A172 (cell line): ENCODE data around the gene KRT12. TPM values are rescaled to one million over a fixed set of nuclear protein-coding genes. Genes with fewer than 3 reads are reported as not detected.

Source experiments
- DNase-seq: peaks from one replicate; pipeline ENCODE4 v3.0.0-alpha.2; 2015; ENCODE audit warnings: low spot score
- total RNA-seq: library from RNA; depleted of rRNA; stranded (reverse); fragments of >200 nt; shearing (Covaris generic); gene quantifications from 2 replicates; pipeline ENCODE4 v1.2.3, GENCODE V29; 2014; rRNA removed

KRT12 gene
- total RNA-seq: not detected in 2 replicates

DNA sequence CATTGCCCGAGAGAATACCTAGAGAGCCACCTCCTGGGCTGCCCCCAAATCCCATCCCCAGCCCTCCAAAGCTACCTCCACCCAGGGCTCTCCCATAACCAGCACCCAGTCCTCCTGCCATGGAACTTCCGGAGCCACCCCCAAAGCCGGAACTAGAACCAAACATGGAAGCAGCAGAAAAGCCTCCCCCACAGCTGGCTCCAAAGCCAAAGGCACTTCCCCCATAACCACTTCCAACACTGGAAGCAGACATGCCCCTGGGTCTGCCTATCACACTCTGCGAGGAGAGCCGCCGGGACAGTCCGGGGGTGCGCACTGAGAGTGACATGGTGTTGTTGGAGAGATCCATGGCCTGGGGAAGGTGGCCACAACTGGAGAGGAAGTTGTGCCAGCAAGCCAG lies at the start of gene KRT12:
TSS of gene KRT12 (minus strand) at position 386 of the 400 bp plus-strand sequence. CDS start at position 349, 37 bp downstream.
- no peak for DNase-seq

DNA sequence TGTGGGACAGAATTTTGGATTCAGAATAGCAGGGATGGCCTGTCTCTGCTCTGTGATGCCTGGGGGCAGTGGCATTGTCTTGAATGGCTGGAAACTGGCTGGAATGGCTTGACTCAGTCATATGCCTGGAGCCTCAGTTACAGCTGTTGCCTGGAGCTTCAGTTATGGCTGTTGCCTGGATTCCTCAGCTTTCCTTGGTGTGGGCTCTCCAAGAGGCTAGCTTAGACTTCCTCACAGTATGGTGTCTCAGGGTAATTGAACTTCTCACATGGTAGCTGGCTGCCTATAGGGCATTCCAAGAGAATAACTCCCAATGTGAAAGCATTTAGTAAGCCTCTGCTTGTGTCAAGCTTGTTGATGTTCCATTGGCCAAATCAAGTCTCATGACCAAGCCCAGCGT lies 49.3 kb upstream of the KRT12 start:
- no peak for DNase-seq

DNA sequence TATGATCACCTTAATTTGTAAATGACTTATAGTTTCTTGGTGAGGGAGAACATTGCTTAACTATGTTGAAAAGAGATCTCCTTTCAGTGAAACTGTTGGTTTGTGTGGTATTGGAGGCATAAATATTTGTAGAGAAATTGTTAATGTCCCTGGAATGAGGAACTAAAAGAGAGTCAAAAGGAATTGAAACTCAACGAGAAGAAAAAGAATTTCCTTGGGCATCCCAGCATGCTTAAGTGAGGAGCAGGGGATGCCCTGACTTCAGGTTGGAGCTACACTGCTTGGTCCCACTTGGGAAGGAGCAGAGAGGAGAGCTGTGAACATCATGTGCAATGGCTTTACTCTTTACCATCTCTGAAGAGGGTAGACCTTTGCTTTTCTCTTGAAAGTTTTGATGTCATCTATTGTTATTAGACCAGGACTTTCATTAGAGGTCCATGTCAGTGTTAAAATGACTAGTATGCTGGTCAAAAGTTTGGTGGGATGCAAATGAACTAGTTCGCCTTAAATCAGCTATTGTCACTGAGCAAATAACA lies 48.8 kb upstream of the KRT12 start:
- no peak for DNase-seq

DNA sequence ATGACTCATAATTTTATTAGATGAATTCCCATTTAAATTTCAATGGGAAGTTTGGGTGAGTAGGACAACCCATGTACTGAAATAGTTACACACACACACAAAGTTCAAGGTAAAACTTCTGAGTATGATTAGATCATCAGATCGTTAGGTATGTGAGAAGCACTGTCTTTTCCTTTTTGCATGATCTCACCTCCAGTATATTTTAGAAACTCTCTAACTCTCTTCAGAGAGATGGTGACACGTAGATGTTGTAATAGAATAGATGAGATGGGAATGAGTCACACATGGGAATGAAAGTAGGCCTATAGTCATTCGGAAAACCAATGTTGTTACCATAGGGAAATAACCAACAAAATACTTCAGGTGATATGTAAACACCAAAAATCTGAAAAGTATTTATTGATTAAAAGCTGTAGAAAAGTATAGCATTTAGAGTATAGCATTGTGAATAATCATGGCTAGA lies 48.2 kb upstream of the KRT12 start:
- peak; percentile 94 for DNase-seq

DNA sequence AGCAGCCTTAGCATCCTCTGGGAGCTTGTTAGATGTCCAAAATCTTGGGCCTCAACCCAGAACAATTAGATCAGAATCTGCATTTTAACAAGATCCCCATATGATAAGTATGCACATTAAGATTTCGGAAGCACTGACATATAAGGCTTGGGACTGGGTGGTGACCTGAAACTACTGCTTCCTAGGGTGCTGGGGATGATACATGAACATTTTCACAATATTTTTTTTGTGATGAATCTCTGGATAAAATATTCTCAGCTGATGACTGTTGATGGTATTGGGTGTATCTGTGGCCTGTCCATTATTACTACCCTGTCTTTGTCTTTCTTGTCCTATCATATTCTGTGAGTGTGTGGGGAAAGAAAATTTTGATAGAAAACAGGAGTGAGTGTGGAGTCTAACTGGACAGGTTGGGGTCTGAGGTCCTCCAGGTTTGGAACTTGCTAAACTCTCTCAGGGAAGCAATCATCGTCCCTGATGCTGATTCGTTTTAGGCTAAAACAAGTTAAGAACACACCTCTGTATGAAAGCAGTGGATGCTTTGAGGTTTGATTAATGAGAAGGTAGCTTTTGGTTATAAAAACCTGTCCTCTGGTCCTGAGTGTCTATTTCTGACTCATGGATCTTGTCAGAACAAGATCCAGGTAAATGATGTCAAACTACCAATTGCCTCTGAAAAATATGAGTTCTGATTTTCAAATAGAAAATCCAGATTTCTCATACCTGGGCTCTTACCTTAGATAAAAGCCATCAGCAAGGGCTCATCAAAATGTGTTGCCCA lies 47.2 kb upstream of the KRT12 start:
- no peak for DNase-seq

DNA sequence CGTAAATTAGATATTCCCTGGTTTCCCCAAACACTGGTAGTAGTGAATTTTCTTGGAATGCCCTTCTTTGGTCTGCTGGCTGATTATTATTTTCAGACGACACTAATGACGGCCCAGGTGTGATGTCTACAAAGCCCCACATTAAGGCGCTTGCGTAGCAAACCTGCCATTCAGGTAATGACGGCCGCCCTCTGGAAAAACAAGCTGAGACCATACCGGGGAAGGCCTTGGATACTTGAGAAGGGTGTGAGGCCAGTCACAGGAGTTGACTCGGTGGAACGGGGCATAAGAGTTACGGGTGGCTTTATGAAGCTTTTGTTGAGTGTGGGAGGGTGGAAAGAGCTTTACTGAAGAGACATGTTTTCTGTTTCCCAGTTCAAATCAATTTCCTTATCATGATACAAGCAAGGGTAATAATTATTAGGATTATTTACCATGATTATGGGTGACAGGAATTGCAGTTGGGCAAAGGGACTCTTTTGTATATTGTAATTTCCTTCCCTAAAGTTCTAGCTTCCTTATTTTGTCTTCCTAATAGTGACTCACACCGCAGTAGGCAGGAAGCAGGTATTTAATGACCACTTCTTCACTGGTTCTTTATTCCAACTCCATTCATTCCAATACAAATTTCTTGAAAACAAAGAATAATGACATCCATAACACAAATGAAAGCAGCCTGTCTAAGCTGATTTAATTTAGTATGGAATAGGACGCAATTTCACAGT lies 45.6 kb upstream of the KRT12 start:
- DNase-seq: peak; percentile 37

DNA sequence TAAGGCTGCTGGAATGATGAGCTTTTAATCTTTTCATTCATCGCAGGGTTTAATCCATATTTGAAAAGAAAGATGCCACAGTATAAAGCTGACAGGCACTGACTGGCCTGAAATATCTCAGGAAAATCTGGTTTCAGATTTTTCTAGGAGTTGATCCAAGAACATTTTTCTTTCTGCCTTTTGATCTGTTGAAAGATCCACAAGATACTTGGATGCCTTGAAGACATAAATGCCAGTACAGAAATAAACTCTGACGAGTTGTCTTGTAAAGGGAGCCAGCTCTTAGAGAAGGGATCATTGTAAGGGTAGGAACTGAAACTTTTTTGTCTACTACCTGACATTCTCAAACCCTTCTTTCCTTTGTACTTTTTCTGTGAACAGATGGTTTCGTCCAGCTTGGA lies 43.4 kb upstream of the KRT12 start:
- peak; percentile 43 for DNase-seq

DNA sequence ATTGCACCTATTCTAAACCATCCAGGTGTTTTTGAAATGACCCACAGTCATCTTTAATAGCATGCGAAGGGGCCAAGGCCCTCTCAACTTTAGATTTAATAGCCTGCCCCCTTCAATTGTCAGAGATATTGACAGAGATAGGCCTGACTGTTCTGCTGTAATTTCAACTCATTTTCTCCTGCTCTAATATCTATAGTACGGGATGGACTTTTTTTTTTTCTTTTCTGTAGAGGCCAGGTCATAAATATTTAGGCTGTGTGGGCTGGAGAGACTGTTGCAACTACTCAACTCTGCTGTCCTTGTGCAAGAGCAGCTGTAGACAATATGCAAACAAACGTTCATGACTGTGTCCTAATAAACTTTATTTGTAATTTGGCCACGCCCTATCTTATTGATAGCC lies 42.7 kb upstream of the KRT12 start:
- peak; percentile 21 for DNase-seq

DNA sequence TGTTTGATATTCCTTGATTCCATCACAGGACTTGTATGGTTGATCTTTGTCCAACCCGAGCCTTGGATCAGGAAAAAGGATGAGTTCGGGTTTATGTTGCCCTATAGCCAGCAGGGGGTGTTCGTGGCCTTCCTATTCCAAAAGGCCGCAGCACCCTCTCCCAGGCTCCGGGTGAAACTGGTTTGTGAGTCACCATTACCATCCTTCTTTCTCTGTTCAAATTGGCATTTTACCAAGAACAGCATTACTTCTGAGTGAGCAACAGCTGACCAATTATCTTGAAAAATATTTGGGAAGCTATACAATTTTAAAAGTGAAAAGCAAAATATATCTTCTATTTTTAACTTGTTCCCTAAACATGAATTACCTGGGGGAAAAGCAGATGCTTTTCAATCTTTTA lies 42.3 kb upstream of the KRT12 start:
- DNase-seq: peak; percentile 96

DNA sequence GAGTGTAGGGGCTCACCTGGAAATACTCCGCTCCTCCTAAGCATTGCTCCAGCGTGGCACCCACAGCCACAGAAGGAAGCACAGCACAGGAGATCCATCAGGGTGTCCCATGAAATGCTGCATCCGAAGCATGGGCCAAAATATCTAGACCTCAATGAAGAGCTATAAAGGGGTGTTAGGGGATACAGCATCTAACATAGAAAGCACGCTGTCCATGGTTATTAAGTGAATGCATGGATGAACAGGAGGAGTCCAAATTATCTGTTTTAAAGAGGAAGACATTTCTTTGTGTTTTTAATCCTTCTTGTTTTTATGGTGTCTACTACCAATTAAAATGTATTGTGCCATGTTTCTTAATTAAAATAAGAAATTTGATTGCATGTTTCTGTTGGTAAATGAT lies 39.6 kb upstream of the KRT12 start:
- no peak for DNase-seq

DNA sequence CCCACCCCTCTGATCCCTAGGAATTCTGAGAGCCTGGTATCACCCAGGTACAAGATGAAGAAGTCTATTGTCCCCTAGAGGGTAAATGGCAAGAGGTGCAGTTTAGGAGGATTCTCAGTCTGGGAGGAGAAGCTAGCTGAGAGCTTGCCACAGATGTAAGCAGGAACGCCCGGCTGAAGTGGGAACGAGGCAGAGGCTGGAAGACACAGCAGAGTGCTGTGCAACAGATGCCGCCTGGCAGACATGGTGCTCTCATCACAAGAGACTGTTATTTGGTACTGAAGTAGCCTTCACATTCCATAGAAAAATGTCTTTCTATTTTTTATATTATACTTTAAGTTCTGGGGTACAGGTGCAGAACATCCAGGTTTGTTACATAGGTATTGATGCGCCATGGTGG lies 38.3 kb upstream of the KRT12 start:
- DNase-seq: no peak

DNA sequence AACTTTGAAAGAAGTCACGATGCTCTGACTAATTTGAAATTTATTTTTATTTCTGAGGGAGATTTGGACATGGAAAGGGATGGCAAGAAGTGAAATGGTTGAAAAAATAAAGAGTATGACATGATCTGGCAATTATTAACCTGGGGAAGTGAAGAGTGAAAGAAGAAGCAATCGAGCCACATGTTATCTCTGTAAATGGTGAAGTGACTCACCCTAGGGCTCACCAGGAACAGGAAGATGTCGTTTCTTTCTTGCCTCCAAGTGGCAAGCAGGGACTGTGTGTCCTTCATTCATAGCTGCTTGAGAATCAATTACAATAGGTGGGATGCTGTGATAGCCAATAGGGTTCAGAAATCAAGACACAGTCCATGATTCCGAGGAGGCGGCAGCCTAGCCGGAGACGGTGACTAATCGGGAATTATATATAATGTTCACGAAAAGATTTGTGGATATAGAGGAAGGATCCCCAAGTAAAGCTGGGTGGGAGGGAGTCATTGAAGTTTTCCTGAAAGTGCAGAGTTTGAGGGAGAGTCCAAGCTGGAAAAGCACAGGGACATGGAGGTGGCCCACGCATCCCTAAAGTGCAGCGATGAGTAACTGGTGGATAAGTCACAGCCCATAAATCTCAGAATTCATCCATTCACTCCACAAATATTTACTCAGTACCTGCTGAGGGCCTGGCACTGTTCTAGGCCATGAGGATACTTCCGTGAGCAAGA lies 36.3 kb upstream of the KRT12 start:
- DNase-seq: peak; percentile 92

DNA sequence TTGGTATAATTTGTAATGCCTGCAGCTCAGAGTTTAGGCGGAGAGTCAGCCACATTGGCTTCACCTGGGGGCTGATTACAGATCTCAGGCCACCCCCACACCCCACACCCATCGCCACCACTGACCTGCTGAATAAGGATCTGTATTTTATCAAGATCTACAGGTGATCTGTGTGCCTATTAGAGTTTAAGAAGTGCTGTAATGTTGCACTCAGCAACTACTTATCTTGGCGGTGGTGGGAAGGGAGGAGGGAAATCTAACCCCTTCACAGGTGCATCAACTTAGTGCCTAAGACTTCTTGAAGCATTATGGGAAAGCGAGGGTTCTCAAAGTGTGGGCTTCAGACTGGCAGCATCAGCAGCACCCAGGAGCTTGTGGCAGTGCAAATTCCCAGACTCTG lies 35.5 kb upstream of the KRT12 start:
- no peak for DNase-seq

DNA sequence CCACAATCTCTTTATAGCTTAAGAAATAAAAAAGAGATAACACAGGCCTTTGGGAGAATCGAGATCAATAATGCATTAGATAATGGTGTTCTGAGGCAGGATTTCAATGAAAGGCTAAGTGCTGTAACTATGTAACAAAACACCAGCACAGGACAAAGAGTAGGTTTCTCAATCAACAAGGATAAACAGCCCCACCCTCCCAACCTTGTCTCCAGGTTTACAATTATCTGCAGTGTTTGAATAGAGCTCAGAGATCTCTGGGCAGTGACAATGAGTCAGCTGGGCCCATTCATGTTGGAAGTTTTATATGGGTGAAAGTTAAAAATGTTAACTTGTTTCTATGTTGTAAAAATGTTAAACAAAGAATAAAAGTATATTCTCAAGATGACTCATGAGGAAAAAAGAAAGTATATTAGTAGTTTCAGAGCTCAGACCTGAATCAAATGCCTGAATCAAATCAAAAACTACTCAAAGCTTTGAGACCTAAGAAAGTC lies 35.0 kb upstream of the KRT12 start:
- DNase-seq: peak; percentile 56

DNA sequence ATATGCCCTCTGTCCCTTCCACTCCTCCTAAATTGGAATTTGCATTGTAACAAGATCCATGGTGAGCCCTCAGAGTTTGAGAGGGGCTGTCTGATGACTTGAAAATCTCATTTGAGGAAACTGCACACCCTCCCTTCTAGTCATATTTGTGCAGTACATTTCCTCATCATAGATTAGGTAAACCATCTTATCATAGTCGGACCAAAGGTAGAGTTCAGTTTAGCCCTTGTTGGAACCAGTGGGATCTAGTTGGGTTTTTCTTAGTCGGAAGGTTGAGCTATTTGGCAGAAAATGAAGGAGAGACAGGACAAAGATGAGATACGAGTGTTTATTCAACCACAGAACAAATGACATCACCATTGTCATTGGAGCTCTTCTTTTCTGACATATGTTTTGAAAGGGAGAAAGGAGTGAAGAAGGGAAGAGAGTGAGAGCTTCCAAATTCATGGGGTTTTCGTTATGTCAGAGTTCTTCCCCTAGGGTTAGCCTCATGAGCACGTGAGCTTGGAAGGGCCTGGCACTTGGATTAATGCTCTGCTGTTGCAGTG lies 33.9 kb upstream of the KRT12 start:
- no peak for DNase-seq

DNA sequence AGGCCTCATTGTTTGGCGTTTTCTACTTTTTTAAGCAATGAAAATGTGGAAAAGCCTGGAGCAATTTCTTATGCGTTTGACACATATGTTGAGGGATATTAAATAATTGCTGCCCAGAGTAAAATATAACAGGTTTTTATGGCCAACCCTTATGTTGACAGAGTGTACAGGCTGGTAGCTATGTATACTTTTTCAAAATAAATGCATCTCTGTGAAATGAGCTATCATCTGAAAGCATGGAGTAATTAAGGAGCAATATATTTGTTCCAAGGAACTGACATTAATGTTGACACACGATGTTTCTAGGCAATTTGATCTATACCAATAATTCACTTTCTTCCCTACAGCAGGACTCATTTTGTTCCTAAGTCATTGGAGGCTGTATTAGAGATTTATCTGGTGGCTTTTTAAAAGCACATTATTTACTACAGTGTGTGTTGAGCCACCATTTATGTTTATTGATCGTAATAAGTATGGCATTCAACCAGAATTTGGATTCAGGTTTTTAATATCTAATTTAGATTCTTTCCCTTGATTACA lies 30.0 kb upstream of the KRT12 start:
- DNase-seq: no peak

DNA sequence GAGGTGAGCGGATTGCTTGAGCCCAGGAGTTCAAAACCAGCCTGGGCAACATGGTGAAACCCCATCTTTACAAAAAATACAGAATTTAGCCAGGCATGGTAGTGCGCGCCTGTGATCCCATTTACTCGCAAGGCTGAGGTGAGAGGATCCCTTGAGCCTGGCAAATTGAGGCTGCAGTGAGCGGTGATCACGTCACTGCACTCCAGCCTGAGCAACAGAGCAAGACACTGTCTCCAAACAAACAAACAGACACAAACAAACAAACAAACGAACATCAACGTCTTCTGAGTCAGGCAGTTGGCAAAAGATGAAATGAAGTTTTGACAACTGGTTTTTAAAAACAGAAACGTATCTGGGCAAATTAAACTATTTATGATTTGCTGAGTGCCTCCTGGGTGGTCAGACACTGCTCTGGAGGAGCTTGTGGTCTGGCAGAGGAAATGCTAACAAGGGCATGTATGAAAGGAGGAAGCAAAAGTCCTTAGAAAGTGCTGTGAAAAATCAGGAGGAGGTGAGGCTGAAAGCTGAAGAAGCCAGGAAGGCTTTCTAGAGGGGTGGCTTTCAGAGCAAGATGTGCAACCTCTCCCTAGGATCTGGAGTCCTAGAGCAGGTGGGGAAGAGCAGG lies 28.2 kb upstream of the KRT12 start:
- no peak for DNase-seq

DNA sequence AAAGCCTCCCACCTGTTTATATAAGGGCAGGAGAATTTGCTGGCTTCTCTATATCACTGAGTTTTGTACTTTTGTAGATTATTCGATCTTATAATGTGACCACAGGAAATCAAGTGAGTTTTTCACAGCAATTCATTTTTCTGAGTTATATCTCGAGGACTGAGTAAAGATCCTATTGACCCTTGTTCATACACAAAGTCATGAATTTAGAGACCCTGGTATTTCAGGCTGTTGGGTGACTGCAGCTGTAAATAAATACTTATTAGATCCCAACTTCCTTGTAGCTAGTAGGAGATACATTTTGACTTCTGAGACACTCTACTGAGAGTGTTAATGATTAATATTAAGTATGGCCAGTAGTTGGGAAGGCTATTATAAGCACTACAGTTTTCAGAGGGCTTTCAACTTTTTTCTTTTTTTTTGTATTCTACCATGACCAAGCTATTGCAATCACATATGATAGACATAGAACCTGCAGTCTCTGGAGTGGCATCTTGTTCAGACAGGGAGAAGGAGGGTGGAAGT lies 21.2 kb upstream of the KRT12 start:
- no peak for DNase-seq

DNA sequence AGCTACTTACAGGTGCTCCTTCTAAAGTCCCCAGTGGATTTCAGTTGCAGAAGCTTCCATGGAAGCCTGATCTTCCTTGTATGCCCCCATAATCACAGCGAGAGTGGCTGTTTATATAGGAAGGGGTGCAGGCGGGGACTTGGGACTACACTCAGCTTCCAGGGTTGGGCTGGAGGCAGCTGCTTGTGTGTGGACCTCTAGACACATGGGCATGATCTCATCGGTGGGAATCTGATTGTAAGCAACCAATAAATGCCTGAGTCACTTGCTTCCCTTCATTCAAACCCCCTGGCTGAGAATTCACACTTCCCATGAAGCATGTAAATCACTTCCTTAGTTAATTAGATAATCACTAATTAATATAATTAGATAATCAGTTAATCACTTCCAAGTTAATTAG lies 19.1 kb upstream of the KRT12 start:
- peak; percentile 23 for DNase-seq

DNA sequence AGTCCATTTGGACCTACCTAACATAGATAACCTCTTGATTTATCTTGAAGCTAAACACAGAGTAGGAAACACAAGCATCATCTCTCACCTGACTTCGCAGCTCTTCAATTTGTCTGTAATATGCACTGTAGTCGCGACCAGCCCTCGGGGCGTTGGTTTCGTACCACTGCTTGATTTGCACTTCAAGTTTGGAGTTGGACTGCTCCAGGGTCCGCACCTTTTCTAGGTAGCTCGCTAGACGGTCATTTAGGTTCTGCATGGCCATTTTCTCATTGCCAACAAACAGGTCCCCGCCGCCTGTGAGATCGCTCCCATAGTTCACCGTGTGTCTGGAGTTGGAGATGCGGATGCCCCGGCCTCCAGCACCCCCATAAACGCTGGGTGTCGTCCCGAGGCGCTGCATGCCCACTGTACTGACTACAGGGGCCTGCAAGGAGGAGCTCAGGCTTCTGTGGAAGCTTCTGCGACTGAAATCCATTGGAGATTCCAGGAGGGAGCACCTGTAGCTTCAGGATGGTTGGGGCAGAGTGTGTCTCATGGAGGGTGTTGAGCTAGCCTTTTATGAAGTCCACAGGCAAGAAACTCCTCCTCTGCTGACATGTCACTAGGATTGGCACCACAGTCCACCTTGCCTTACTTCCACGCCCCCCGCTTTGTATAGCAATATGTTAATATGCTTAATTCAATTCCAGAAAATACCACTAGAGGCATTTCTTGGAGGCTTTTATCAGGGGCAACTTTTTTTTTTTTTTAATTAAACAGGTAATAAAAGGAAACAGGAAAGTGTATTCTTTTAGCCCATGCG lies 17.9 kb upstream of the KRT12 start, which contains the start of gene KRT20:
TSS of gene KRT20 (minus strand) at position 535 of the 805 bp plus-strand sequence. CDS start at position 478, 57 bp downstream.
- no peak for DNase-seq
